ENCODE results near the gene ZNF664. TPM values are rescaled to one million over a fixed set of nuclear protein-coding genes. Genes with fewer than 3 reads are reported as not detected.

The ZNF664 gene
- total and polyA plus RNA-seq, 2 donors (not counting 1 experiment from before 2014, with no cell fraction given), result 14.3 to 47.1 TPM

DNA sequence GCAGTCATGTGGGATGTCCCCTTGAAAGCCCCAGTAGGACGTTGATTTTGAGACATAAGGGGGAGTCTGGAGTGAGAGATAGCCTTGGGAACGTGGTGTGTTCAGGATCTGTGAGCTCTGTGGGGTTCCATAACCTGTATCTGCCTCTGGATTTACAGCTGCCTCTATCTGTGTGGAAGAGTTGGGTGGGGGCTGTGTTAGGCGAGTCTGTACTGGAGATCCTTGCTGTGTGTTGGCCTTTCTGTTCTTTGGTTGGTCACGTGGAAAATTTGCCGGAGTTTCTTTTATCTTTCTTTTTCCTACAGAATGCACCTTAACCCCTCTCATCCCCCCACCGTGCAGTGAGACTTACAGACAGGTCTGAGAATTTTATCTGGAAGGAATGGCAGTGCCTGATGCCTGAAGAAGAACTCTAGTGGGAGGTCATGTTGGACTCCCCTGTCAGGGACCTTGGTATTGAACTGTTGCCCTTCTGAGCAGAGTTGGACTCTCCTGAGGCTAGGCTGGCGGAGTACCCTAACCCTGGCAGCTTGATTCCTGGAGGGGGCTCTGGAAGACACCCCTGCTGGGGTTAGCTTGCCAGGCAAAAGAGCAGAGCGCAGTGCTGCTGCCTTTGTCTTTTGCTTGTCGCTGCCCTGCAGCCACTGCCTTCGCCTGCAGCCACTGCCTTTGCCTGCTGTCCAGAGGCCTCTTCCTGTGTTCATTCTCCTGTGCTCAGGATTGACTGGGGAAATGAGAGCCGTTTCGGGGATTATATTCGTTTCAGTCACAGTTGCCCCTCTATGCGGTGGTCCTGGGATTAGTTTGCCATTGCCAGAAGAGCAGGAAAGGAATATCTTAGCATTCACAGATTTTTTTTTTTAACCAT, 34.1 kb downstream of the ZNF664 start:
- Histone ChIP-seq H3K4me2 (replicated peaks; ENCODE audit: low read depth, low read length, poor library complexity, severe bottlenecking) (peak overlapping the region; percentile 59), H3K79me2 (ENCODE audit: control insufficient read depth, insufficient read depth, low read length) (peaks cover 12% of the 10 kb centered on the region), H3K9ac (ENCODE audit: low read length) (peak overlapping the region; percentile 27), H3K36me3 (replicated peaks in 1 of 2; ENCODE audit: control extremely low read depth in 1 of 2, control insufficient read depth in 1 of 2, extremely low read depth in 1 of 2, insufficient read depth in 2 of 2, low read length in 1 of 2) (peaks cover 0 to 30% of the 10 kb centered on the region in 2 experiments), H3K27ac (ENCODE audit: low read length in 2 of 2) (peak overlapping the region; percentile 61 to 79), H3K4me1 (ENCODE audit: control insufficient read depth in 2 of 2, insufficient read depth in 2 of 2, low read length in 2 of 2) (peaks cover 23 to 24% of the 10 kb centered on the region in 2 donors), H4K20me1 (ENCODE audit: control insufficient read depth, insufficient read depth, low read length, poor library complexity, severe bottlenecking) (no peaks in the 10 kb centered on the region), H3K9me3 (ENCODE audit: control extremely low read depth in 1 of 3, control insufficient read depth in 2 of 3, insufficient read depth in 1 of 3, low read length in 2 of 3) (no peaks in the 10 kb centered on the region), H3K4me3 (ENCODE audit: control extremely low read depth in 1 of 5, extremely low read depth in 1 of 5, insufficient read depth in 1 of 5, low read depth in 2 of 5, low read length in 4 of 5) (peak overlapping the region in 1 of 5 experiments; percentile 40), H3K27me3 (replicated peaks in 1 of 4; ENCODE audit: control extremely low read depth in 1 of 4, control insufficient read depth in 3 of 4, insufficient read depth in 4 of 4, low read length in 3 of 4) (no peaks in the 10 kb centered on the region), H2AFZ (ENCODE audit: insufficient read depth, low read depth, low read length, poor library complexity, severe bottlenecking) (peak overlapping the region; percentile 57)
- H3K4me3 Mint-ChIP-seq, result peak overlapping the region; percentile 75
- intact Hi-C loops (cut with micrococcal nuclease), result no loop called here
- no peak for DNase-seq
- no peaks in the 10 kb centered on the region for H3K9me3 Mint-ChIP-seq (ENCODE audit: insufficient read depth)
- ATAC-seq (ENCODE audit: low read depth), result no peak
- WGBS (ENCODE audit: insufficient coverage), result 70% methylated on average over 7 of the region's 14 CpGs
- CTCF ChIA-PET, result interaction anchor here (0.9 to 2.9 kb wide), 6 partner anchors 23 to 759 kb away, joined by 3 to 9 read pairs (median 4); no protein-coding TSS in a partner anchor
- H3K4me1 Mint-ChIP-seq, result peaks cover 28% of the 10 kb centered on the region
- no peaks in the 10 kb centered on the region for H3K27me3 Mint-ChIP-seq
- no peak for TF ChIP-seq EZH2 (IDR thresholded peaks at IDR 0.05; ENCODE audit: borderline replicate concordance, insufficient read depth, low read depth, low read length, poor library complexity, severe bottlenecking)
- TF ChIP-seq, protein P1, sequence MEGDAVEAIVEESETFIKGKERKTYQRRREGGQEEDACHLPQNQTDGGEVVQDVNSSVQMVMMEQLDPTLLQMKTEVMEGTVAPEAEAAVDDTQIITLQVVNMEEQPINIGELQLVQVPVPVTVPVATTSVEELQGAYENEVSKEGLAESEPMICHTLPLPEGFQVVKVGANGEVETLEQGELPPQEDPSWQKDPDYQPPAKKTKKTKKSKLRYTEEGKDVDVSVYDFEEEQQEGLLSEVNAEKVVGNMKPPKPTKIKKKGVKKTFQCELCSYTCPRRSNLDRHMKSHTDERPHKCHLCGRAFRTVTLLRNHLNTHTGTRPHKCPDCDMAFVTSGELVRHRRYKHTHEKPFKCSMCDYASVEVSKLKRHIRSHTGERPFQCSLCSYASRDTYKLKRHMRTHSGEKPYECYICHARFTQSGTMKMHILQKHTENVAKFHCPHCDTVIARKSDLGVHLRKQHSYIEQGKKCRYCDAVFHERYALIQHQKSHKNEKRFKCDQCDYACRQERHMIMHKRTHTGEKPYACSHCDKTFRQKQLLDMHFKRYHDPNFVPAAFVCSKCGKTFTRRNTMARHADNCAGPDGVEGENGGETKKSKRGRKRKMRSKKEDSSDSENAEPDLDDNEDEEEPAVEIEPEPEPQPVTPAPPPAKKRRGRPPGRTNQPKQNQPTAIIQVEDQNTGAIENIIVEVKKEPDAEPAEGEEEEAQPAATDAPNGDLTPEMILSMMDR (IDR thresholded peaks at IDR 0.05), result no peak
- POLR2A ChIA-PET, result no interaction called here
- H3K27ac Mint-ChIP-seq, result peak overlapping the region; percentile 64
